H1 (cell line): ENCODE measurements around the gene ZNF672. TPM values are rescaled to one million over a fixed set of nuclear protein-coding genes. Genes with fewer than 3 reads are reported as not detected.
"Not testable (repeated sequence)": the region's sequence is repeated elsewhere in the genome, so short reads cannot be mapped to it uniquely, and the experiment has no call there.

Source experiments
- CTCF ChIA-PET: fragments of 300-600 bp; sonication (Branson Sonifier 250); formaldehyde crosslinking; loops from one replicate; lab custom pipeline; 2021; ENCODE audit not compliant: partially characterized antibody; lab: Charles Lee
- POLR2A ChIA-PET: fragments of 300-600 bp; sonication (Branson Sonifier 250); formaldehyde crosslinking; loops from one replicate; lab custom pipeline; 2021; ENCODE audit warnings: inconsistent platforms; ENCODE audit not compliant: partially characterized antibody; lab: Charles Lee
- DNase-seq, 2 experiments: peaks; one replicate each; pipeline versions ENCODE4 v3.0.0 to v3.0.0-alpha.2; 2010 to 2022; ENCODE audit warnings: low spot score in 2 of 2, low read depth in 1 of 2, mixed read lengths in 1 of 2
- FAIRE-seq: peaks from 2 replicates; lab custom pipeline; 2011; peaks lifted over from hg19 to GRCh38; lab: Jason Lieb, UNC
- H2AFZ ChIP-seq: 2 replicates; pipeline ENCODE4 v1.8.1; 2012; ENCODE audit warnings: low read length, inconsistent platforms
- H2AK5ac ChIP-seq: 2 replicates; pipeline ENCODE4 v1.6.1; 2013; ENCODE audit warnings: low read depth, low read length
- H2BK120ac ChIP-seq: replicated peaks from 2 replicates; pipeline ENCODE3; 2013; ENCODE audit warnings: low read depth, low read length, inconsistent platforms
- H2BK12ac ChIP-seq: 2 replicates; pipeline ENCODE4 v1.6.1; 2013; ENCODE audit warnings: low read depth, low read length
- H2BK15ac ChIP-seq: 2 replicates; pipeline ENCODE4 v1.6.1; 2013; ENCODE audit warnings: low read length
- H2BK20ac ChIP-seq: 2 replicates; pipeline ENCODE4 v1.6.1; 2013; ENCODE audit warnings: low read length
- H2BK5ac ChIP-seq: 2 replicates; pipeline ENCODE4 v1.6.1; 2013; ENCODE audit warnings: low read depth, low read length
- H3K14ac ChIP-seq: 2 replicates; pipeline ENCODE4 v1.6.1; 2013; ENCODE audit warnings: inconsistent platforms; ENCODE audit not compliant: insufficient read length
- H3K18ac ChIP-seq: 2 replicates; pipeline ENCODE4 v1.6.1; 2013; ENCODE audit warnings: low read length; ENCODE audit errors: extremely low read depth
- H3K23ac ChIP-seq: 2 replicates; pipeline ENCODE4 v1.6.1; 2013; ENCODE audit warnings: inconsistent platforms; ENCODE audit not compliant: insufficient read length
- H3K23me2 ChIP-seq: 2 replicates; pipeline ENCODE4 v1.6.1; 2013; ENCODE audit warnings: low read depth, low read length
- H3K27ac ChIP-seq: 2 replicates; pipeline ENCODE4 v1.6.1; 2011; ENCODE audit warnings: low read depth, low read length, inconsistent platforms
- H3K27me3 ChIP-seq, 4 experiments: replicated peaks in 1 of 4; 1 replicate in 1 of 4; 2 replicates in 3 of 4; pipeline versions ENCODE4 v1.6.1 to v1.8.1; 2011 to 2013; ENCODE audit warnings: low read length in 3 of 4, mild to moderate bottlenecking in 3 of 4, inconsistent platforms in 2 of 4, mixed read lengths in 2 of 4, moderate library complexity in 1 of 4; ENCODE audit not compliant: control insufficient read depth in 3 of 4, insufficient read depth in 3 of 4; ENCODE audit errors: extremely low read depth in 1 of 4
- H3K36me3 ChIP-seq, 4 experiments: 2 replicates each; pipeline versions ENCODE4 v1.6.1 to v1.8.1; 2011 to 2013; ENCODE audit warnings: mild to moderate bottlenecking in 4 of 4, low read length in 3 of 4, moderate library complexity in 2 of 4, control low read depth in 1 of 4, inconsistent platforms in 1 of 4; ENCODE audit not compliant: insufficient read depth in 4 of 4, control insufficient read depth in 2 of 4
- H3K4ac ChIP-seq: replicated peaks from 2 replicates; pipeline ENCODE3; 2013; ENCODE audit warnings: low read length, low read depth, mixed read lengths, inconsistent platforms; ENCODE audit not compliant: insufficient read length
- H3K4me1 ChIP-seq, 4 experiments: replicated peaks in 1 of 4; 1 replicate in 1 of 4; 2 replicates in 3 of 4; pipeline versions ENCODE4 v1.6.1 to v1.8.1; 2011 to 2013; ENCODE audit warnings: low read length in 3 of 4, inconsistent platforms in 2 of 4, mixed read lengths in 1 of 4; ENCODE audit not compliant: insufficient read depth in 4 of 4, control insufficient read depth in 3 of 4
- H3K4me2 ChIP-seq, 2 experiments: 2 replicates each; pipeline versions ENCODE4 v1.6.1 to v1.8.1; 2011 to 2013; ENCODE audit warnings: low read depth in 2 of 2, low read length in 2 of 2, control low read depth in 1 of 2, inconsistent platforms in 1 of 2, mild to moderate bottlenecking in 1 of 2; ENCODE audit not compliant: insufficient read depth in 1 of 2
- H3K4me3 ChIP-seq, 4 experiments: fragments of 200-600, 300-600 bp in 1 of 4; sonication (generic), shearing (Covaris generic), sonication (Bioruptor Twin) in 1 of 4; 2 replicates each; pipeline versions ENCODE4 v1.5.1 to v1.8.1; 2011 to 2016; ENCODE audit warnings: low read length in 4 of 4, low read depth in 3 of 4, control low read depth in 2 of 4, inconsistent platforms in 2 of 4, mild to moderate bottlenecking in 2 of 4, mixed read lengths in 1 of 4, moderate library complexity in 1 of 4; ENCODE audit not compliant: insufficient read depth in 2 of 4; ENCODE audit errors: extremely low read depth in 1 of 4
- H3K56ac ChIP-seq: replicated peaks from 2 replicates; pipeline ENCODE3; 2013; ENCODE audit warnings: low read depth, mild to moderate bottlenecking, mixed read lengths, low read length, inconsistent platforms; ENCODE audit not compliant: insufficient read length
- H3K79me1 ChIP-seq: 2 replicates; pipeline ENCODE4 v1.6.1; 2013; ENCODE audit warnings: low read depth, low read length, control low read depth
- H3K79me2 ChIP-seq, 2 experiments: 2 replicates each; pipeline versions ENCODE4 v1.6.1 to v1.8.1; 2012 to 2013; ENCODE audit warnings: low read length in 2 of 2, mild to moderate bottlenecking in 2 of 2, inconsistent platforms in 1 of 2; ENCODE audit not compliant: insufficient read depth in 2 of 2, control insufficient read depth in 1 of 2
- H3K9ac ChIP-seq, 4 experiments: replicated peaks in 1 of 4; 1 replicate in 1 of 4; 2 replicates in 3 of 4; pipeline versions ENCODE4 v1.6.1 to v1.8.1; 2011 to 2013; ENCODE audit warnings: low read depth in 3 of 4, low read length in 3 of 4, control low read depth in 2 of 4, mild to moderate bottlenecking in 2 of 4, moderate library complexity in 2 of 4, inconsistent platforms in 1 of 4; ENCODE audit errors: extremely low read depth in 1 of 4
- H3K9me3 ChIP-seq, 2 experiments: 2 replicates each; pipeline versions ENCODE4 v1.6.1 to v1.8.1; 2012 to 2013; ENCODE audit warnings: mild to moderate bottlenecking in 2 of 2, moderate library complexity in 2 of 2, control low read depth in 1 of 2, inconsistent platforms in 1 of 2, low read depth in 1 of 2, low read length in 1 of 2, mixed read lengths in 1 of 2; ENCODE audit not compliant: insufficient read depth in 2 of 2
- H4K20me1 ChIP-seq, 2 experiments: replicated peaks in 1 of 2; 2 replicates each; pipeline versions ENCODE3 to v1.8.1; 2011 to 2013; ENCODE audit warnings: inconsistent platforms in 2 of 2, low read length in 2 of 2, mild to moderate bottlenecking in 1 of 2; ENCODE audit not compliant: insufficient read depth in 2 of 2, control insufficient read depth in 1 of 2
- H4K5ac ChIP-seq: 2 replicates; pipeline ENCODE4 v1.6.1; 2013; ENCODE audit warnings: low read length, low read depth, mixed read lengths, inconsistent platforms; ENCODE audit not compliant: insufficient read length
- H4K8ac ChIP-seq: 2 replicates; pipeline ENCODE4 v1.8.0; 2013; ENCODE audit warnings: mild to moderate bottlenecking, moderate library complexity, low read length, inconsistent platforms; ENCODE audit not compliant: insufficient read depth; ENCODE audit errors: extremely low read depth
- H4K91ac ChIP-seq: replicated peaks from 2 replicates; pipeline ENCODE3; 2013; ENCODE audit warnings: low read length, mixed read lengths, inconsistent platforms; ENCODE audit not compliant: insufficient read length
- KDM4A ChIP-seq: IDR thresholded peaks from one replicate; pipeline ENCODE4 v1.7.1; 2012; ENCODE audit warnings: low read depth, mild to moderate bottlenecking, moderate library complexity, low read length, inconsistent platforms; ENCODE audit not compliant: severe bottlenecking
- MAFK ChIP-seq: IDR thresholded peaks from 2 replicates; pipeline ENCODE4 v1.6.1; 2012; ENCODE audit warnings: low read depth, mild to moderate bottlenecking, improper control_type of control experiment, low read length
- POU5F1 ChIP-seq: IDR thresholded peaks from 2 replicates; pipeline ENCODE4 v1.6.1; 2011; ENCODE audit warnings: low read depth, mild to moderate bottlenecking, low read length, moderate library complexity
- WGBS, 2 experiments: shearing (Covaris generic) in 1 of 2; methylation state at CpG; one replicate each; pipeline versions ENCODE4 v1.1.6 to v1.1.7; 2013 to 2015; ENCODE audit warnings: low lambda C conversion rate in 2 of 2, mixed read lengths in 2 of 2, inconsistent platforms in 1 of 2, low coverage in 1 of 2, missing lambda C conversion rate in 1 of 2; ENCODE audit not compliant: insufficient replicate concordance in 2 of 2, insufficient coverage in 1 of 2, insufficient read length in 1 of 2; ENCODE audit errors: extremely low coverage in 1 of 2, missing lambda C conversion rate in 1 of 2; 5-methylcytosine and 5-hydroxymethylcytosine counted together
- polyA plus RNA-seq, 7 experiments: library from polyadenylated mRNA; depleted of rRNA in 3 of 7; stranded (reverse) in 5 of 7; unstranded in 2 of 7; fragments of >200 nt in 5 of 7; fragments of 200-250 nt in 2 of 7; gene quantifications; 1 replicate in 5 of 7; 2 replicates in 1 of 7; 4 replicates in 1 of 7; pipeline versions ENCODE4 v1.2.1 to v1.2.3, GENCODE V29; 2011 to 2013; ENCODE audit warnings: missing spikeins in 2 of 7, mixed read lengths in 2 of 7
- total RNA-seq: library from RNA; stranded (reverse); fragmentation: NEBNext Ultra II Directional; extraction: Animal tissue kit (Norgen Biotek cat#: 25700); gene quantifications from 2 replicates; pipeline ENCODE4 v1.2.1, GENCODE V29; 2021

The ZNF672 gene
- total and polyA plus RNA-seq, 2 of the 8 experiments (the other 6 are each of a cell fraction or from before 2014, with no cell fraction given) = 30.7 to 40.4 TPM

DNA sequence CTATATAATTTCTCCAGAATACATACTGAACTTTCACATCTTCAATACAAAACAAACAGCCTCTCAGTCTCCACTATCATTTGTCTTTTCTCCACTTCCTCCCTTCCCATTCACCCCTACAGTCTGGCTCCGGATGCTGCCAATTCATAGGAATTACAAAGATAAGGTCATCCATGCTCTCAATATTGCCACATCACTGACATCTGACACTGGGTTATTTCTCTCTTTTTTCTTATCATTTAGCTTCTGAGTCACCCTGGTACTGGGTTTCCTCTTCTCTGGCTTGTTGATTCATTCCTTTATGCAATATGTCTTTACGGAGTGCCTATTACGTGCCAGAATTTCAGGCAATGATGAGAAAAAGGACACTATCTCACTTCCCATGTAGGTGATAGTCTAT lies 9.2 kb upstream of the ZNF672 start (continued):
- no peak for TF ChIP-seq MAFK
- TF ChIP-seq KDM4A = no peak
- TF ChIP-seq POU5F1 = no peak

DNA sequence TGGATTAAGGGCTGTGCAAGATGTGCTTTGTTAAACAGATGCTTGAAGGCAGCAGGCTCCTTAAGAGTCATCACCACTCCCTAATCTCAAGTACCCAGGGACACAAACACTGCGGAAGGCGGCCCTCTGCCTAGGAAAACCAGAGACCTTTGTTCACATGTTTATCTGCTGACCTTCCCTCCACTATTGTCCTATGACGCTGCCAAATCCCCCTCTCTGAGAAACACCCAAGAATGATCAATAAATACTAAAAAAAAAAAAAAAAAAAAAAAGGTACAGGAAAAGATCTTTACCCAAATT lies 7.4 kb upstream of the ZNF672 start:
- H2BK120ac ChIP-seq, H4K20me1 ChIP-seq, H3K4me2 ChIP-seq, H3K27ac ChIP-seq, H3K23me2 ChIP-seq, DNase-seq, H2BK20ac ChIP-seq, H3K9ac ChIP-seq, H2BK5ac ChIP-seq, H3K4ac ChIP-seq, H2AFZ ChIP-seq, H2AK5ac ChIP-seq, H3K4me3 ChIP-seq, H3K27me3 ChIP-seq, H4K91ac ChIP-seq, H3K9me3 ChIP-seq, H3K79me2 ChIP-seq, H4K5ac ChIP-seq, POLR2A ChIA-PET, H2BK12ac ChIP-seq, FAIRE-seq, H3K14ac ChIP-seq, H3K18ac ChIP-seq, H3K79me1 ChIP-seq, H3K4me1 ChIP-seq, H2BK15ac ChIP-seq, H3K36me3 ChIP-seq, H4K8ac ChIP-seq, H3K56ac ChIP-seq, H3K23ac ChIP-seq: not testable (repeated sequence)
- CTCF ChIA-PET = interaction anchor here (0.7 to 1.6 kb wide), 2 partner anchors 8 to 27 kb away, joined by 3 to 5 read pairs; no protein-coding TSS in a partner anchor
- 73% methylated on average over 3 of the region's 3 CpGs; no CpG with 5 or more reads in 1 of the 2 experiments for WGBS, 2 experiments
